Measurements from ENCODE around the gene PTPRD. TPM values are rescaled to one million over a fixed set of nuclear protein-coding genes. Genes with fewer than 3 reads are reported as not detected.

PTPRD gene
- total RNA-seq, 1 experiment from 2014 or later: 0.02 TPM

DNA sequence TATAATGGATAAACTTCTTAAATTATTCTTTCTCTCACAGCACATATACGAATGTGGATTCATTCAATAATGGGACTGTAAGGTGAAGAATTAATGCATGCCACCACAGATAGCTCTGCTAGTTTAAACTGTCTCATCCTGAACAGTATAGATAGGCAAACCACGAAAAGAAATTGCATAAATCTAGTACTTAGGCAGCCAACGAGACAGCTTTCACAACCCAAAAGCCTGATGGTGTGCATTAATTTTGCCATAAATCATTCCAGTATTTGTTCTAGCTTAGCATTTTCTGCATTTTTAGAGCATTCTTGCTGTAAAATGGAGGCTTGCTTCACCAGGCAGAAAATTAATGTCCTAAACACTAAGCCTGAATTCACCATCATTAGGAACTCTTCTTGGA lies 1979.0 kb downstream of the PTPRD start:
- no peak overlapping the region for H3K4me3 ChIP-seq (replicated peaks in 1 of 2; ENCODE audit: low read depth in 1 of 2, low read length in 2 of 2)
- CTCF ChIA-PET: no interaction called here
- H3K9ac ChIP-seq (ENCODE audit: low read length): no peak overlapping the region
- H3K9me2 ChIP-seq (ENCODE audit: insufficient read depth): no peaks in the 10 kb centered on the region
- no peak for ATAC-seq
- no peak for DNase-seq (ENCODE audit: low read depth, low spot score)
- H3K4me2 ChIP-seq (ENCODE audit: low read length): no peak overlapping the region
- peaks cover 12 to 27% of the 10 kb centered on the region in 2 experiments; a peak in 2 of 4 replicates for H3K9me3 ChIP-seq (ENCODE audit: control insufficient read depth in 1 of 2, insufficient read depth in 1 of 2, low read depth in 1 of 2, low read length in 2 of 2)
- intact Hi-C loops (cut with micrococcal nuclease): no loop called here
- no peaks in the 10 kb centered on the region for H4K20me1 ChIP-seq (ENCODE audit: insufficient read depth)
- BruUV-seq (replicated peaks): no TSS peak
- TF ChIP-seq YY1 (IDR thresholded peaks at IDR 0.05; ENCODE audit: extremely low read depth, insufficient replicate concordance, low read depth, low read length) (no peak), RAD21 (IDR thresholded peaks at IDR 0.05; ENCODE audit: low read depth) (no peak), CBX3 (IDR thresholded peaks at IDR 0.05; ENCODE audit: low read depth) (no peak), POLR2AphosphoS5 (IDR thresholded peaks at IDR 0.05; ENCODE audit: low read depth, low read length) (no peak), EGR1 (IDR thresholded peaks at IDR 0.05; ENCODE audit: low read depth) (no peak), TCF7L2 (IDR thresholded peaks at IDR 0.05; ENCODE audit: borderline replicate concordance, extremely low read depth, insufficient read depth, insufficient read length) (no peak), SRF (IDR thresholded peaks at IDR 0.05; ENCODE audit: low read depth) (no peak), EZH2phosphoT487 (IDR thresholded peaks at IDR 0.05; ENCODE audit: borderline replicate concordance) (no peak), JUND (IDR thresholded peaks at IDR 0.05) (no peak), POLR2A (IDR thresholded peaks at IDR 0.05; ENCODE audit: borderline replicate concordance, extremely low read depth, insufficient read depth, insufficient read length) (no peak), ELF1 (IDR thresholded peaks at IDR 0.05; ENCODE audit: borderline replicate concordance, low read depth) (no peak)
- TF ChIP-seq, protein P1, sequence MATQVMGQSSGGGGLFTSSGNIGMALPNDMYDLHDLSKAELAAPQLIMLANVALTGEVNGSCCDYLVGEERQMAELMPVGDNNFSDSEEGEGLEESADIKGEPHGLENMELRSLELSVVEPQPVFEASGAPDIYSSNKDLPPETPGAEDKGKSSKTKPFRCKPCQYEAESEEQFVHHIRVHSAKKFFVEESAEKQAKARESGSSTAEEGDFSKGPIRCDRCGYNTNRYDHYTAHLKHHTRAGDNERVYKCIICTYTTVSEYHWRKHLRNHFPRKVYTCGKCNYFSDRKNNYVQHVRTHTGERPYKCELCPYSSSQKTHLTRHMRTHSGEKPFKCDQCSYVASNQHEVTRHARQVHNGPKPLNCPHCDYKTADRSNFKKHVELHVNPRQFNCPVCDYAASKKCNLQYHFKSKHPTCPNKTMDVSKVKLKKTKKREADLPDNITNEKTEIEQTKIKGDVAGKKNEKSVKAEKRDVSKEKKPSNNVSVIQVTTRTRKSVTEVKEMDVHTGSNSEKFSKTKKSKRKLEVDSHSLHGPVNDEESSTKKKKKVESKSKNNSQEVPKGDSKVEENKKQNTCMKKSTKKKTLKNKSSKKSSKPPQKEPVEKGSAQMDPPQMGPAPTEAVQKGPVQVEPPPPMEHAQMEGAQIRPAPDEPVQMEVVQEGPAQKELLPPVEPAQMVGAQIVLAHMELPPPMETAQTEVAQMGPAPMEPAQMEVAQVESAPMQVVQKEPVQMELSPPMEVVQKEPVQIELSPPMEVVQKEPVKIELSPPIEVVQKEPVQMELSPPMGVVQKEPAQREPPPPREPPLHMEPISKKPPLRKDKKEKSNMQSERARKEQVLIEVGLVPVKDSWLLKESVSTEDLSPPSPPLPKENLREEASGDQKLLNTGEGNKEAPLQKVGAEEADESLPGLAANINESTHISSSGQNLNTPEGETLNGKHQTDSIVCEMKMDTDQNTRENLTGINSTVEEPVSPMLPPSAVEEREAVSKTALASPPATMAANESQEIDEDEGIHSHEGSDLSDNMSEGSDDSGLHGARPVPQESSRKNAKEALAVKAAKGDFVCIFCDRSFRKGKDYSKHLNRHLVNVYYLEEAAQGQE (IDR thresholded peaks at IDR 0.05; ENCODE audit: low read depth): no peak
- TF ChIP-seq, protein P2, sequence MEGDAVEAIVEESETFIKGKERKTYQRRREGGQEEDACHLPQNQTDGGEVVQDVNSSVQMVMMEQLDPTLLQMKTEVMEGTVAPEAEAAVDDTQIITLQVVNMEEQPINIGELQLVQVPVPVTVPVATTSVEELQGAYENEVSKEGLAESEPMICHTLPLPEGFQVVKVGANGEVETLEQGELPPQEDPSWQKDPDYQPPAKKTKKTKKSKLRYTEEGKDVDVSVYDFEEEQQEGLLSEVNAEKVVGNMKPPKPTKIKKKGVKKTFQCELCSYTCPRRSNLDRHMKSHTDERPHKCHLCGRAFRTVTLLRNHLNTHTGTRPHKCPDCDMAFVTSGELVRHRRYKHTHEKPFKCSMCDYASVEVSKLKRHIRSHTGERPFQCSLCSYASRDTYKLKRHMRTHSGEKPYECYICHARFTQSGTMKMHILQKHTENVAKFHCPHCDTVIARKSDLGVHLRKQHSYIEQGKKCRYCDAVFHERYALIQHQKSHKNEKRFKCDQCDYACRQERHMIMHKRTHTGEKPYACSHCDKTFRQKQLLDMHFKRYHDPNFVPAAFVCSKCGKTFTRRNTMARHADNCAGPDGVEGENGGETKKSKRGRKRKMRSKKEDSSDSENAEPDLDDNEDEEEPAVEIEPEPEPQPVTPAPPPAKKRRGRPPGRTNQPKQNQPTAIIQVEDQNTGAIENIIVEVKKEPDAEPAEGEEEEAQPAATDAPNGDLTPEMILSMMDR (IDR thresholded peaks at IDR 0.05 in 2 of 3, conservative IDR thresholded peaks at IDR 0.05 in 1 of 3; ENCODE audit: borderline replicate concordance in 1 of 3, insufficient read depth in 1 of 3, low read depth in 2 of 3, low read length in 2 of 3): no peak
- TF ChIP-seq, protein P3, sequence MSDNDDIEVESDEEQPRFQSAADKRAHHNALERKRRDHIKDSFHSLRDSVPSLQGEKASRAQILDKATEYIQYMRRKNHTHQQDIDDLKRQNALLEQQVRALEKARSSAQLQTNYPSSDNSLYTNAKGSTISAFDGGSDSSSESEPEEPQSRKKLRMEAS (IDR thresholded peaks at IDR 0.05): no peak
- TF ChIP-seq, protein P4, sequence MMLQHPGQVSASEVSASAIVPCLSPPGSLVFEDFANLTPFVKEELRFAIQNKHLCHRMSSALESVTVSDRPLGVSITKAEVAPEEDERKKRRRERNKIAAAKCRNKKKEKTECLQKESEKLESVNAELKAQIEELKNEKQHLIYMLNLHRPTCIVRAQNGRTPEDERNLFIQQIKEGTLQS (IDR thresholded peaks at IDR 0.05): no peak
- TF ChIP-seq, protein P5, sequence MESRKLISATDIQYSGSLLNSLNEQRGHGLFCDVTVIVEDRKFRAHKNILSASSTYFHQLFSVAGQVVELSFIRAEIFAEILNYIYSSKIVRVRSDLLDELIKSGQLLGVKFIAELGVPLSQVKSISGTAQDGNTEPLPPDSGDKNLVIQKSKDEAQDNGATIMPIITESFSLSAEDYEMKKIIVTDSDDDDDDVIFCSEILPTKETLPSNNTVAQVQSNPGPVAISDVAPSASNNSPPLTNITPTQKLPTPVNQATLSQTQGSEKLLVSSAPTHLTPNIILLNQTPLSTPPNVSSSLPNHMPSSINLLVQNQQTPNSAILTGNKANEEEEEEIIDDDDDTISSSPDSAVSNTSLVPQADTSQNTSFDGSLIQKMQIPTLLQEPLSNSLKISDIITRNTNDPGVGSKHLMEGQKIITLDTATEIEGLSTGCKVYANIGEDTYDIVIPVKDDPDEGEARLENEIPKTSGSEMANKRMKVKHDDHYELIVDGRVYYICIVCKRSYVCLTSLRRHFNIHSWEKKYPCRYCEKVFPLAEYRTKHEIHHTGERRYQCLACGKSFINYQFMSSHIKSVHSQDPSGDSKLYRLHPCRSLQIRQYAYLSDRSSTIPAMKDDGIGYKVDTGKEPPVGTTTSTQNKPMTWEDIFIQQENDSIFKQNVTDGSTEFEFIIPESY (IDR thresholded peaks at IDR 0.05; ENCODE audit: extremely low read depth, insufficient replicate concordance, low read length): no peak
- no peaks in the 10 kb centered on the region for H3K27me3 ChIP-seq (ENCODE audit: insufficient read depth, low read length)
- no peaks in the 10 kb centered on the region for H3K79me2 ChIP-seq (ENCODE audit: insufficient read depth, low read length)
- POLR2A ChIA-PET: no interaction called here
- H3K4me1 ChIP-seq (ENCODE audit: control insufficient read depth in 1 of 2, insufficient read depth in 2 of 2, low read length in 2 of 2): no peaks in the 10 kb centered on the region
- RAD21 ChIA-PET (ENCODE audit: low non-redundant PET in 1 of 2, low total read pairs in 2 of 2, uncharacterized antibody in 2 of 2, unreplicated experiment in 2 of 2): no interaction called here
- H3K36me3 ChIP-seq (ENCODE audit: control insufficient read depth in 1 of 2, insufficient read depth in 2 of 2, low read length in 2 of 2): no peaks in the 10 kb centered on the region
- no peak overlapping the region for H2AFZ ChIP-seq (ENCODE audit: low read depth, low read length, poor library complexity, severe bottlenecking)
- H3K27ac ChIP-seq (ENCODE audit: low read depth, low read length): no peak overlapping the region
